ENCODE results near the gene PRELID1. TPM values are rescaled to one million over a fixed set of nuclear protein-coding genes. Genes with fewer than 3 reads are reported as not detected.
"Not testable (repeated sequence)": the region's sequence is repeated elsewhere in the genome, so short reads cannot be mapped to it uniquely, and the experiment has no call there.

The PRELID1 gene
- total and polyA plus RNA-seq, 12 donors, result 32.3 to 166 (median 37.1) TPM

DNA sequence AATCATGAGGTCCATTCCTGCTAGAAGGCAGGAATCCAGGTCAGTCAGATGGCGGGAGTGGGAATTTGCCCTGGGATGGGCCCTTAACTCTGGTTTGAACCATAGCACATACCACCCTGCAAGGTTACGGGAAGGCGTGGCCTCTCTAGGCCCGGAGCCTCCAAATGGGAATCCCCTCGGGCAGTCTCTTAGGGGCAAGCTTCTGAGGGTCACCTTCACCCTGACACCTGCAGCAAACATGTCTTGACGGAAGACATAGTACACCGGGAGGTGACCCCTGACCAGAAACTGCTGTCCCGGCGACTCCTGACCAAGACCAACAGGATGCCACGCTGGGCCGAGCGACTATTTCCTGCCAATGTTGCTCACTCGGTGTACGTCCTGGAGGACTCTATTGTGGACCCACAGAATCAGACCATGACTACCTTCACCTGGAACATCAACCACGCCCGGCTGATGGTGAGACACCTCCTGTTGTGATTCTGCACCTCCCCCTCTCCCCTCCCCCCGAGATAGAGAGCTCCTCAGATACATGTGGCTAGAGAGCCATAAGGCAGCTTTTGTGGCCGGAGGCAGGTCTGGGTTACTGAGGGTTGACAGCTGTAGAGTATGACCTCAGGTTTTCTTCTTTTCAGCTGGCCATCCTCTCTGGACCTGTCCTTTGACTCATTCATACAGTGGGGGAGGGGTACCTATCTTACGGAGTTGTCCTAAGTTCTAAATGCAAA is 957 bp downstream of the PRELID1 start:
- ATAC-seq (no peak), DNase-seq (no peak)
- Histone ChIP-seq H3K27ac (peak overlapping the region in 9 of 10 donors; percentile 72 to 97 (median 90)), H3K27me3 (no peaks in the 10 kb centered on the region), H3K4me1 (peaks cover 20 to 91% (median 50%) of the 10 kb centered on the region in 9 donors), H3K36me3 (peaks cover 0 to 46% (median 7%) of the 10 kb centered on the region in 9 donors), H3K9me3 (no peaks in the 10 kb centered on the region), H3K4me3 (peak overlapping the region; percentile 67 to 100 (median 94))
- intact Hi-C loops (cut with DNase I), result loop anchor here in 6 of 10 donors (5.0 to 10.0 kb wide), 3 partner anchors 187 to 192 kb away; no protein-coding TSS in a partner anchor
- 33 to 39% methylated on average over 16 to 19 of the region's 19 CpGs for WGBS, 2 donors
- TF ChIP-seq, protein P1, sequence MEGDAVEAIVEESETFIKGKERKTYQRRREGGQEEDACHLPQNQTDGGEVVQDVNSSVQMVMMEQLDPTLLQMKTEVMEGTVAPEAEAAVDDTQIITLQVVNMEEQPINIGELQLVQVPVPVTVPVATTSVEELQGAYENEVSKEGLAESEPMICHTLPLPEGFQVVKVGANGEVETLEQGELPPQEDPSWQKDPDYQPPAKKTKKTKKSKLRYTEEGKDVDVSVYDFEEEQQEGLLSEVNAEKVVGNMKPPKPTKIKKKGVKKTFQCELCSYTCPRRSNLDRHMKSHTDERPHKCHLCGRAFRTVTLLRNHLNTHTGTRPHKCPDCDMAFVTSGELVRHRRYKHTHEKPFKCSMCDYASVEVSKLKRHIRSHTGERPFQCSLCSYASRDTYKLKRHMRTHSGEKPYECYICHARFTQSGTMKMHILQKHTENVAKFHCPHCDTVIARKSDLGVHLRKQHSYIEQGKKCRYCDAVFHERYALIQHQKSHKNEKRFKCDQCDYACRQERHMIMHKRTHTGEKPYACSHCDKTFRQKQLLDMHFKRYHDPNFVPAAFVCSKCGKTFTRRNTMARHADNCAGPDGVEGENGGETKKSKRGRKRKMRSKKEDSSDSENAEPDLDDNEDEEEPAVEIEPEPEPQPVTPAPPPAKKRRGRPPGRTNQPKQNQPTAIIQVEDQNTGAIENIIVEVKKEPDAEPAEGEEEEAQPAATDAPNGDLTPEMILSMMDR (IDR thresholded peaks at IDR 0.05), result no peak

DNA sequence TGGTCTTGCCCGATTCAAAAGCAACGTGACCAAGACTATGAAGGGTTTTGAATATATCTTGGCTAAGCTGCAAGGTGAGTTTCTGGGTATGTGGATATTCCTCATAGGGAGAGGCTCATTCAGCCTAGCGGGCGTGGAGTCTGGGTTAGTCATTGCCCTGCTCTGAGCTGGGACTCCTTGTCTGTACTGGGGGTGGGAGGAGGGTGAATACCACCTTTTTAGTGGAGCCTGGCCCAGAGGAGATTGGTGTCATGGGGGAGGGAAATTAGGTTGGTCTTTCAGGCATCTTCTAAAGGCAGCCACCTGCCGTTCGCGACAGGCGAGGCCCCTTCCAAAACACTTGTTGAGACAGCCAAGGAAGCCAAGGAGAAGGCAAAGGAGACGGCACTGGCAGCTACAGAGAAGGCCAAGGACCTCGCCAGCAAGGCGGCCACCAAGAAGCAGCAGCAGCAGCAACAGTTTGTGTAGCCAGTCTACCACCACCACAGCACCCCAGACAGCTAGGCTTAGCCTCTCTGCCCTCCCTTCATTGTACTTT is 2.6 kb downstream of the PRELID1 start:
- Histone ChIP-seq H3K27ac (peak overlapping the region in 2 of 10 donors; percentile 63 to 97), H3K4me1 (peaks cover 15 to 91% (median 45%) of the 10 kb centered on the region in 9 donors), H3K4me3 (peak overlapping the region in 1 of 10 donors; percentile 96), H3K36me3 (peaks cover 0 to 44% (median 7%) of the 10 kb centered on the region in 9 donors)
- not testable (repeated sequence) for DNase-seq, ATAC-seq, H3K9me3 ChIP-seq, H3K27me3 ChIP-seq
- WGBS, 2 donors, result 87 to 89% methylated on average over 11 of the region's 11 CpGs
- intact Hi-C loops (cut with DNase I), result loop anchor here in 4 of 10 donors (10.0 kb wide), 1 partner anchor 191 kb away; no protein-coding TSS in a partner anchor

DNA sequence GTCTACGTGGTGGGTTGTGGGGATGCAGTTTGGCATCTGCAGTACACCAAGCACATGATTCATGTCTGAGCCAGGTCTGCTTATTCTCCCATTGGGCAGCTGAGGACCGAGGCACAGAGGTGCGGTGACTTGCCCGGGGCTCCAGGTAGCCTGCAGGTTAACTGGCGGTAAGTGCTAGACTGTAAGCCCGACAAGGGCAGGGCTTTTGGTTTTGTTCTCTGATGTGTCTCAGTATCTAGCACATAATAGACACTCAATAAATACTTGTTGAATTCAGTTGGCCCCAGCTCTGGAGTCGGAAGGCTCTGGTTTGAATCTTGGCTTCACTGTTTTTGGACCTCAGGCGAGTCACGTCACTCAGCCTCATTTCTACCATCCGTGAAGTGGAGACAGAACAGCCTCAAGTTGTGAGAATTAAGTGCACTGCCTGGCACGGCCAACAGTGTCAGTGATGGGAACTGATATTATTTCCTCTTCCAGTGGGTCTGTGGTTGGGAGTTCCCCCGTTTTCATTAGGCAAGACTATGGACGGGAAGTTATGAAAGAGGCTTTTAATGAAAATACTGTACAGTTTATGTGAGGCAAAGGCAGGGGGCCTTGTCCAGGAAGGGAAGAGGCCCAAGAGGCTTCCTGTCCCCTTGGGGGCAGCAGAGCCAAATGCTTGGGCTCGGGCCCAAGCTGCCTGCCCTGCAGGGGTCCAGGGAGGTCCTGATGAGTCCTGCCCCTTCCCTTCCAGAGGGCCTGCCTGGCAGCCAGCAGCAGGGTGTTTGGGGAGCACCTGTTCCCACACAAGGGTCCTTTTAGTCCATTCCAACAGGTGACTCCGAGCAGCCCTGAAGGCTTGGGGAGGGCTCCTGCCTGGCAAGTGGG is 3.3 kb downstream of the PRELID1 start:
- H3K4me3 ChIP-seq, result peak overlapping the region in 2 of 10 donors; percentile 18 to 96
- TF ChIP-seq, protein P1 (IDR thresholded peaks at IDR 0.05), result peak in 3 of 9 donors; percentile 9 to 44 (median 16)
- intact Hi-C loops (cut with DNase I), result loop anchor here in 4 of 10 donors (10.0 kb wide), 1 partner anchor 192 kb away; no protein-coding TSS in a partner anchor
- no peaks in the 10 kb centered on the region for H3K27me3 ChIP-seq
- H3K9me3 ChIP-seq, result no peaks in the 10 kb centered on the region
- 76 to 84% methylated on average over 15 of the region's 15 CpGs for WGBS, 2 donors
- ATAC-seq (peak in 2 of 8 donors; percentile 0 to 2), DNase-seq (no peak)
- peaks cover 19 to 91% (median 45%) of the 10 kb centered on the region in 9 donors for H3K4me1 ChIP-seq
- H3K36me3 ChIP-seq, result peaks cover 0 to 37% (median 7%) of the 10 kb centered on the region in 9 donors
- peak overlapping the region in 4 of 10 donors; percentile 22 to 97 (median 58) for H3K27ac ChIP-seq

DNA sequence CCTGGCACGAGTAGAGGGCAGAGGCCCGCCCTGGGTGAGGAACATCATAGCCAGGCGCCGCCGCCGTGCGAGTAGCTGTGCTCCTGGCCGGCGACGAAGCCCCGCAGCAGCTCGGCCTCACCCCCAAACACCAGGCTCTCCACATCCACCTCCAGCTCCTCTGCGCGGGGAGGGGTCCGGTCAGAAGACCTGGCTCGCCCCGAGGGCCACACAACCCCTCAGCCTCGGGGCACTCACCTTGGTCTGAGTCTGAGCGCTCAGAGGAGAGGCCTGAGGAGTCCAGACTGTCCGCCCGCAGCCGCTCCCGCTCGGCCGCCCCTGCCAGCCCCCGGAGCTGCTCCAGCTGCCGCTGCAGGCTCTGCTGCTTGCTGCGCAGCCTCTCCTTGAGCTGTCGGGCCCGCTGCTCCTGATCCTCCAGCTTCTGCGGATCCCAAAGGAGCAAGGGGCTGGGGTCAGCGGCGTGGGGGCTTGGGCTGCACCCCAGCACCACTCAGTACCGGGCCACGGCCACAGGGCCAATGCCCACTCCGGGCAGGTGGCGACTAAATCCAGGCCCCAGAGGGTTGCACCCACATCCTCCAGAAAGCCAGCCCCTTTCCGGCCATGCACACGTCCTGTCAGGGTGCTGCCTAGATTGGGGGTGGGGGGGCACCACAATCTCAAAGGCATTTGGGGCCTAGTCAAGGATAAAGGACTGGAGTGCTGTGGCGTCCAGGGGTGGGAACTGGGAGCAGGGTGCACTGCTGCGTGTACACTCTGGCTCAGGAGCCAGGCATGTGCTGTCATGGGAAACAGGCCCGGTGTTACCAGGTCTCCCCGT is 4.2 kb downstream of the PRELID1 start:
- Histone ChIP-seq H3K27me3 (no peaks in the 10 kb centered on the region), H3K4me3 (peak overlapping the region in 2 of 10 donors; percentile 18 to 96), H3K4me1 (peaks cover 21 to 91% (median 42%) of the 10 kb centered on the region in 9 donors), H3K27ac (peak overlapping the region in 4 of 10 donors; percentile 22 to 97 (median 58)), H3K36me3 (peaks cover 0 to 33% (median 7%) of the 10 kb centered on the region in 9 donors), H3K9me3 (no peaks in the 10 kb centered on the region)
- WGBS, 2 donors, result 86 to 90% methylated on average over 42 to 43 of the region's 43 CpGs
- TF ChIP-seq, protein P1 (IDR thresholded peaks at IDR 0.05), result no peak
- intact Hi-C loops (cut with DNase I), result loop anchor here in 4 of 10 donors (10.0 kb wide), 1 partner anchor 193 kb away; no protein-coding TSS in a partner anchor
- ATAC-seq (no peak), DNase-seq (no peak)
